HG02798 (cell line): ENCODE measurements around the gene TRMT2A.

Experiments used
- ATAC-seq: cut with Tn5 transposase; IDR thresholded peaks from one replicate; pipeline ENCODE4 v1.9.1; 2021; ENCODE audit warnings: mild to moderate bottlenecking; ENCODE audit not compliant: unreplicated experiment, poor library complexity

Gene TRMT2A

DNA sequence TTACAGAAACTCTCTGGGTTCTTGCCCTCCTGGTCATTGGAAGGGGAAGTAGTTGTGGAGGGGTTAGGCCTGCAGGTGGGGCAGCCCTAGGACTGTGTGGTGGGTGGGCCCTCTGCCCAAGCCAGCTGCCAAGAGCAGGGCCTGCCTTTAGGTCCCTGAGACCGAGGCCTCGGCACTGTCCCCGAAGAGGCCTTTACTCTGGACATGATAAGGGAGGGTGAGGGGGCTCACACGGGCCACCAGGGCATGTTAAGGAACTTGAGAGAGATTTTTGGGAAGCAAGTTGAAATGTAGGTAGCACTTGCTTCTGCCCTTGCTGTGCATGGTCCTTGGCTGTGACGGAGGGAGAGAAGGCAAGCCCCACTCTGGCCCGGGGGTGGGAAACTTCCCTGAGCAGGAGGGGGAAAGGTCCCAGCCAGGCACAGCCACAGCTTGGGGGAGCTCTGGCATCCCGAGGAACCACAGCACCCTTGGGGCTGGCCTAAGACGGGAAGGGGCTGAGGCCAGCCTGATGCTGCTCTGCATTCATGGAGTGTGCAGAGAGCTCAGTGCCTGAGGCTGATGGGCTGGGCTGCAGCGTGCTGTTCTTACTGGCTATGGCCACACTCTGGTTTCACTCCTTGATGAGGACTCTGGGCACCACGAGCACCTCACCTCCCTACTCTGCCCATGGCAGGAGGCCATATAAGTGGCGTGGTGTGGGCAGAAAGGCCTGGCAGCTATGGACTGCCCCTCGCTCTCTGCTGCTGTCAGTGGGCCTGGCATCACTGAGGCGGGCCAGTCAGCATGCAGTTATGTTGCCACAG, 8.9 kb downstream of the TRMT2A start:
- no peak for ATAC-seq

DNA sequence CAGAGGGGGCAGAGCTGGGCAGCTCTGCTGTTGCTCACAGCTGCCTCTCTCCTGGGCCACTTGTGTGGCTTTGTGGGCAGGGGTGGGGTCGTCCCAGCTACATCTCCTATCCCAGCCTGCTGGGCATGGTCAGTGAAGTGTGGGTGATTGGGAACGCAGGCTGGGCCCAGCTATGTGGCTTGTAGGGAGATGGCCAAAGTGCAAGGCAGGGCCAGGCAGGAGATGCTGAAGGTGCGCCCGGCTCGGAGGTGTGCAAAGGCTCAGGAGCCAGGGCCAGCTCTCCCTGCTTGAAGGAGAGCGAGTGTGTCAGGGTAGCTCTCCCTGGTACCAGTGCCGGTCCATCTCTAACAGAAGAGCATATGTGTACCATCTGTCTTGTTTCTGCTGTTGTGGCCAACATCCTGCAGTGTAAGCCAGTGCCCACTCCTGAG, 9.5 kb downstream of the TRMT2A start:
- ATAC-seq: no peak

DNA sequence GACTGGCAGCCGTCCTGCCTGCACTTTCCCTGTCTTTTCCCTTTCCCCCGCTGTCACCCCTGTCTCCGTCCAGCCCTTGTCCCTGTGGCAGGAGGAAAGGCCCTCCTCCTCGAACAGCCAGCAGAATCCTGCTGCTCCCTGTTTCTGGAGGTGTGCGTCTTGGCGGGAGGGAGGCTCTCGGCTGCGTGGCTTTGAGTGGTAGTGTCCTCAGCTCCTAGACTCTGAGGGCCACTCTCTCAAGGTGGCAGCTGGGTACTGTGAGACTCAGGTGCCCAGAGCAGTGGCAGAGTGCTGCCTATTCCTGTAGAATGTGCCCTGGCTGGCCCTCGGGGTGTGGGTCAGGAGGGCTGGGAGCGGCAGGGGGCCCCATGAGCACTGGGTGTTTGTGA, 10.2 kb downstream of the TRMT2A start:
- no peak for ATAC-seq

DNA sequence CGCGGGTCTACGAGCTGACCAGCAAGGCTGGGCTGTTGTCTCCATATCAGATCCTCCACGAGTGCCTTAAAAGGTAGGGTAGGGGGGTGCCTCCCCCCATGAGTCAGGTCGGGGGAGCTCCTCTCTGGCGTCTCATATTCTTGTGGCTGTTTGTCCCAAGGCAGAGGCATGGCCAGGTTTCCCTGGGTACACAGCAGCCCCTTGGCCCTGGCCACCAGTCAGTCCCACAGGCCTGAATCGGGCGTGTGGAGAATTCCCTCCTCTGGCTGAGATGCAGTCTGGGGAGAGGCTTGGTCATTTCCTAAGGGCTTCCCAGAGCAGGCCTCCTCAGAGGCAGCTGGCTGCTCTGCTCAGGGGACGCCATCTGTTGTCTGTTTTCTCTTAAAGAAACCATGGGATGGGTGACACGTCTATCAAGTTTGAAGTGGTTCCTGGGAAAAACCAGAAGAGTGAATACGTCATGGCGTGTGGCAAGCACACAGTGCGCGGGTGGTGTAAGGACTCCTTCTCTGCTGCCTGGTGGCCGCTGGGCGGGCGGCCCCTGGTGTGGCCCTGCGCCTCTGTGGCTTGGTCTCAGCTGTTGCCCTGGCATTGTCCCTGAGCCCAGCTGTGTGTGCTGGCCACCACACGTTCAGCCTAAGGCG, 10.7 kb downstream of the TRMT2A start:
- no peak for ATAC-seq

DNA sequence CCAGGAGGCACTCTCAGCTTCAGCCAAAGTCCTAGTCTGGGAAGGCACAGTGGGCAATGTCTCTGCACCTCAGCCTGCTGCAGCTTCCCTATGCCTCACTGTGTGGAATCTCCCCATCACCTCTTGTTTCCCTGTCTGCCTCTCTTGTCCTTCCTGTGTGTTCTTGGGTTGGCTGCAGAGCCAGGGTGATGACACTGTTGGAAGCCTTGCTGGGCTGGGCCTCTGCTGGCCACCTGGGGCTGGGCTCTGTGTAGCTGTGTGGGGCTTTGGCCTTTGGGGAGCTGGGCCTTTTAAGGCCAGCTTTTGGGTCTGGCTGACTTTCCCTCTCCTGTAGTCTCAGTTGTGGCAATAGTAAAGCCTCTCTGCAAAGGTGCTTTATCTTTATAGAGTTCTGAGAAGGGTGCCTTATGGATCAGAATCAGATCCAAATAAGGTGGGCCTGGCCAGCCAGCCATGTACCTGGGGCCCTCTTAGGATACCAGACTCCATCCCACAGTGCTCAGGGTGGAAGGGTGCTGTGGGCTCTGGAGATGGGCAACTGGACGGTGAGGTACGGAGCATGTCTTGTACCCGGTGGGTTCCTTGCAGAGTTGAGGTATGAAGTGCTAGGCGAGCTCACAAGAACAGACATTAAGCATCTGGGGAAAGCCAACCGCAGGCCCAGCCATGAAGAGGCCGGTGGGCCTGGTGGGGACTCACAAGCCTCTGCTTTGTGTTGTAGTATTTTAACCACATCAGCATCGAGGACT, 11.4 kb downstream of the TRMT2A start:
- ATAC-seq: no peak

DNA sequence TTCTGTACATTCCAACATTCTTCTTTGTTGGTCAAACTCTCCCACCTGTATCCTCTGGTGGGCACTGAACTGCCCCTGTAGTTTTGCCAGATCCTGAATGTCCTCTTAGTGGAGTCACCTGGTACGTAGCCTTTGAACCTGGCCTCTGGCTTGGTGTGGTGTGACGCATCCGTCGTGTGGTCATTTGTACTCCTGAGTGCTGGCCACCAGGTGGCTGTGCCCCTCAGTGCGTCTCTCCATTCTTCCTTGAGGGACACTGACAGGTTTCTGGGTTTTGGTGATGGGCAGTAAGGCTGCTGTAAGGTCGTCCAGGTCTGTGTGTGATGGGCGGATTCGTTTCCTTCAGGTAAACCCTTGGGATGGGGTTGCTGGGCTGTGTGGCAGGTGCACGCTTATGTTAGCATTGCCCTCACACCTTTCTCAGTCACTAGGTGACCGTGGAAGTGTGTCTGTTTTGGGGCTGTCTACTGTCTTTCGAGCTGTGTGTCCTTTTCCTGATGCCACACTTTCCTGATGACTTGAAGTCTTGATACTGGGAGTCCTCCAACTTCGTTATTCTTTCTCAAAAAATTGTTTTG, 14.7 kb downstream of the TRMT2A start:
- ATAC-seq: no peak

DNA sequence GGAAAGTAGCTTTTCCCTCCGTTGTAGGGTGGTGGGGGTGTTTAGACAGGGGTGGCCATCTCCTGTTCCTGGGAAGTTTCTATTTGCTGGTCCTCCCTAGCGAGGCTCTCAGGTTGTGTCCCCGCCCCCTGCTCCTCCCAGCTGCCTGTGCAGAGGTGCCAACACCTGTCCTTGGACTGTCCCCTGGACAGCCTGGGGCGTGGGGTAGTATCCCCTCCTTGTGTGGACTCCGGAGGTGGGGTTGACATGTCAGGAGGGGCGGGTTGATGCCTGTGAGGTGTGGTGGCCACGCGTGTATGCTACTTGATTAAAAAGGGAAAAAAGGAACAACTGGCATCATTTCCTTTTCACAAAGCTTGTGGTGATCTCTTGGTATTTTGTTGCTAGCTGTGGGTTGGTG, 15.4 kb downstream of the TRMT2A start:
- ATAC-seq: no peak

DNA sequence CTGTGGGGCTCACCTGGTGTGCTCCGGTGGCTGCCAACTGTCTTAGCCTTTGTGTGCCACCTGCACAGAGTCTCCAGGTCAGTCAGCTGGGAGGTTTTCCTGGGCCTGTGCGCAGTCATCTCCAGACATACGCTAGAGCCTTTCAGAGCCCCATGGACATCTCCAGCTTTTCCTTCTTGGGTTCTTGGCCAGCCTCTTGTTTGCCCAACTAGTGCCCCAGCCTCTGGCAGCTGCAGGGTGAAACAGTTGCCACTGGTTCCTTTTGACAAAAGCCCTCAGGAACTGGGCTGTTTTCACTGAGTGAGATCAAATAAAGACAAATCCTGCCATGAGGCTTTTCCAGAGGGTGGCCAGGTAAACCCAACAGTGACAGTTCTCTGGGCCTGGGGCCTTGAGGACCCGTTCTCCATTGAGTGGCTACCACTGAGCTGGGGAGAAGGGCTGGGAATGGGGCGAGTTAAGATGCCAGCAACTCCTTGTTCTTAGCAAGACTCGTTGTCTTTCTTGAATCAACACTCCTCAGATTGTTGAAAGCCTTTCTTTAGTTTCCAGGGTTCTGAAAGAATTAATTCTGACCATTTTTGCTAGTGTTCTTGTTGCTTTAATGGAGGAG, 17.8 kb downstream of the TRMT2A start:
- no peak for ATAC-seq

DNA sequence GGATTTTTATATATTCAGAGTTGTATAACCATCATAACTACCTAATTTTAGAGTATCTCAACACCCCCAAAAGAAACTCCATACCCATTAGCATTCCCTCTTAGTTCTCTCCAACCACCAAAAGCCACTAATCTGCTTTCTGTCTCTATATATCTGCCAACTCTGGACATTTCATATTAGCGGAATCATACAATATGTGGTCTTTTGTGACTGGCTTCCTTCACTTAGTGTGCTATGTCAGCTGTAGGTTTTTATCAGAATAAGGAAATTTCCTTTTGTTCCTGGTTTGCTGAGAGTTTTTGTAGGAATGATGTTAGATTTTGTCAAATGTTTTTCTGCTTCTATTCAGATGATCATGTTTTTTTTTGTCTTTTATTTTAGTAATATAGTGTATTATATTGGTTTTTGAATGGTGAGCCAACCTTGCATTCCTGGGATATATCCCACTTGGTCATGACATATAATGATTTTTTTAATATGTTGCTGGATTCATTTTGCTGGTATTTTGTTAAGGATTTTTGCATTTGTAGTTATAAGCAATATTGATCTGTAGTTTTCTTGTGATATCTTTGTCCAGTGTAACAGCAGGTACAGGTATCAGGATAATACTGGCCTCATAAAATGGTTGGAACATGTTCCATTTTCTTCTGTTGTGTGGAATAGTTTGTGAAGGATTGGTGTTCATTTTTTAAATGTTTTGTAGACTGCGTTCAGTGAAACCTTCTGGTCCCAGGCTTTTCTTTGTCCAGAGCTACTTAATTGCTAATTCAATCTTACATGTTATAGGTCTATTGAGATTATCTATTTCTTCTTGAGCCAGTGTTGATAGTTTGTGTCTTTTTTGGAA, 20.2 kb downstream of the TRMT2A start:
- ATAC-seq: no peak

DNA sequence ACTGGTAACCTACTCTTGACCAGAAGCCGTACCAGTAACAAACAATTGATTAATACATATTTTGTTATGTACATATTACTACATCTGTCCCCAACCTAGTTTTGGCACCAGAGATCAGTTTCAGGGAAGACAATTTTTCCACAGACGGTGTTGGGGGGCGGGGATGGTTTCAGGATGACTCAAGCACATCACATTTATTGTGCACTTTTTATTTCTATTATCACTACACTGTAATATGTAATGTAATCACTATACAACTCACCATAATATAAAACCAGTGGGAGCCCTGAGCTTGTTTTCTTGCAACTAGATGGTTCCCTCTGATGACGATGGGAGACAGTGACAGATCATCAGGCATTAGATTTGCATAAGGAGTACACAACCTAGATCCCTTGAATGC, 21.5 kb downstream of the TRMT2A start:
- no peak for ATAC-seq

DNA sequence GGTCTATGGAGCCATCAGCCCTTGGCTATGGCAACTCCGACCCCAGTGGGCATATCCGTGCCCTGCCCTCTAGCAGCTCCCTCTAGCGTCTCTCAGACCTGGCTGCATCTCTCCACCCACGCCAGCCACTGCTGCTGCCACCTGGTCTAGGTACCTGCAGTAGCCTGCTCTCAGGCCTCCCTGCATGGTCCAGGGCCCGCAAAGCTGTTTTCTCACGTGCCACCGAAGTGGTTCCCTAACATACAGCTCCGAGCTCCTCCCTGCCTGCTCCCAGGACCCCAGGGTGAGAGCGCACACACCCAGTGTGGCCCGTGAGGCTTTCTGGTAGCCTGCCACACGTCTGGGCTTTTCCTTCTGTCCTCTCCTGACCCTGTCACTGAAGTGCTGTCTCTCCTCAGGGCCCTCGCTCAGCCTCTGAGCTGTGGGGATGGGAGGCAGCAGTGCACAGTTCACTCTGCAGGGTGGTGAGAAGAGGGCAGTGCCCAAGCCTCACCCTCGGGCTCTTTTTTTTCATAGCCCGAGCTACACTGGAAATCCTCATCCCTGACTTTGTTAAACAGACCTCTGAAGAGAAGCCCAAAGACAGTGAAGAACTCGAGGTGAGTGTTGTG, 22.7 kb downstream of the TRMT2A start:
- no peak for ATAC-seq

DNA sequence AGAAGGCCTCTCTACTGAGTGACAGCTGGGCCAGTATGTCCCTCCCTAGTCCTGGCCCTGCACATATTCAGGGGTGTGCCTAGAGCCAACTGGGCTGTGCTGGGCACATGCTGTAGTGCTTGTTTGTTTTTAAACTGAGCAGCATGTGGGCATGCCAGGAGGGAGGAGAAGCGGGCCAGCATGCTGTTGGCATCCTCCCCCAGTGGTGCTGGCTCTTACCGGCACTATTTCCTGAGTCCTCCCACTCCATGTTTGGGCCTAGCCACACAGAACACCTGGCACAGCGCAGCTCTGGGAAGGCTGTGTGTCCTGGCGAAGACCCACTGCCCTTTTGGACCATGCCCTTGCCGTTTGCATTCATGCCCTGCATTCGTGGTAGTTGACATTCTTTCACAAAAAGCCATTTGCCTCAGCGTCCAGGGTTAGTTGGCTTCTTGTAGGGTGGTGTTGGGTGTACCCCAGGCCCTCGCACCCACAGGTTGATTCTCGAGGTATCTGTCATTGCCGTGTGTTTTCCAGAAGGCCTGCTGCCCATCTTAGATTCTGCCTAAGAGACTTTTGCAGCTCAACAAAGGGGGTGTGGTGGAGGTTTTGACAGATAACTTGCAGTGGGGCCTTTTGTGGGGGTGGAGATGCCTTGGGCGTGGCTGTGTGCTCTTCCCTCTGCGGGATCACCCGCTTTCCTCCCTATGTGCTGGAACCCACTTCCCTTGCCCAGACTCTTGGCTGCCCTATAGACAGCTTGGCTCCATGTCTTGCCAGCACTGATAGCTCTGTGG, 23.4 kb downstream of the TRMT2A start:
- ATAC-seq: no peak

DNA sequence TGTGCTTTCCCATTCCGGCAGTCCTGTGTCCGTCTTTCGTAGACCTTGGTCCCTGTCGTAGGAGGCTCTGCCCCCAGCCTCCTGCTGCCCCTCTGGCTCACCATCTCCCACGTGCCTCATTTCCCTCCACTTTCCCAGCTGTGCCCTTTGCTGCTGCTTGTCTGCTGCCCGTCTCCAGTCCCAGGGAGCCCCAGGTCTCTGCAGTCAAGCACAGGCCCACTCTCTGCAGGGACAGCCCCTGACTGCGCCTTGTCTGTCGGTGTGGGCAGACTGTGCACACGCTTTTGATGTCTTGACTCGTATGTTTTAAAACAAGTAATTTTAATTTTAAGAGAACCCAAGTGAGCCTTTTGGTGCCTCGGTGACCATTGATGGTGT, 24.6 kb downstream of the TRMT2A start:
- no peak for ATAC-seq

DNA sequence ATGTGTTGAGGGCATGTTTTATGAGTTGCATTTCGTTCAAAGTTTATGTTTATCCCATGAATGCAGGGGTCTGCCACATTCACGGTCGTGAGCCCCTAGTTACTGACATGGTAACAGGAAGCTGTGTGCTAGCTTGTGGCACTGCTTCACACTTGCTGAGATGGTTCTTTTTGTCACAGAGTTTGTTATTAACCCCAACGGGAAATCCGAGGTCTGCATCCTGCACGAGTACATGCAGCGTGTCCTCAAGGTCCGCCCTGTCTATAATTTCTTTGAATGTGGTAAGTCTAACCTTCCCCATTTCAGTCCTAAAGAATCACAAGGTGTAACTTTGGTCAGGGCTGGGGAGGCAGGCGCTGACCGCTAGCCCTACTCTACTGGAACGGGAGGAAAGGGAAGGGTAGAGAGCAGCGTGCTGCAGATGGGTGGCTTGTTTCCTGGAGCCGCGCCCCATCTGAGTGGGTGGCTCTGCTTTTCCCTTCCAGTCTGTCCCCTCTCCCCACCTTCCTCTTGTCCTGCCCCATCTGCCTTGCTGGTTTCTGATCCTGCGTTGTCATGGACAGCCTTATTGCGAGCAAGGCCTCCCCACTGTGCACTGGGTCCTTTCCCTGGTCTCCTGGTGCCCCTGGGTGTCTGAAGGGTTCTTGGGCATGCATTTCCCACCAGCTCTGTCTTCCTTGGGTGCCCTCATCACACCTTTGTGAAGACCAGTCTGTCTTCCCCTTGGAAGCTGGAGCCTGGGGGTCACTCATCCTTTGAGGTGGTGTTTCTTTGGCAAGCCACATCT, 25.1 kb downstream of the TRMT2A start:
- no peak for ATAC-seq

DNA sequence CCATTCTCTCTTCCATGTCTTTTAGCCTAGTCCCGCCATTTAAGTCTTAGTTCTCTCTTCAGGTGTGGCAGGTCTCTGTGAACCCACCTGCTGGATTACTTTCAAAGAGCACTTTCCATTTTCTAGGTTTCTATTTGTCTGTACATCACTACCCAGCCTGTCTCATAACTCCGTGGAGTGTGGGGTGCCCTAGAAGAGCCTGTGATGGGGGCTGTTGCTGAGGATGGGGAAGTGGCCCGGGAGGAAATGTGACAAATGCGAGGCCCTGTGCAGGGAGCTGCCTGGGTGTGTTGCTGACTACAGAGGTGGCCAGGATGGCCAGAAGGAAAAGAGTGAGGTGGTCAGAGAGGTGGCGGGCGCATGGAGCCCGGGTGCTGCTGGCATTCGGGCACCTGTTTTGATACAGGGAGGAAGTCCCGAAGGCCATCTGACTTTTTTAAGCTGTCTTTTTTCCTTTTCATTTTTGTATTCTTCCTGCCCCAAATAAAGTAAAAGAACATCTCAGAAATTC, 26.2 kb downstream of the TRMT2A start:
- no peak for ATAC-seq

DNA sequence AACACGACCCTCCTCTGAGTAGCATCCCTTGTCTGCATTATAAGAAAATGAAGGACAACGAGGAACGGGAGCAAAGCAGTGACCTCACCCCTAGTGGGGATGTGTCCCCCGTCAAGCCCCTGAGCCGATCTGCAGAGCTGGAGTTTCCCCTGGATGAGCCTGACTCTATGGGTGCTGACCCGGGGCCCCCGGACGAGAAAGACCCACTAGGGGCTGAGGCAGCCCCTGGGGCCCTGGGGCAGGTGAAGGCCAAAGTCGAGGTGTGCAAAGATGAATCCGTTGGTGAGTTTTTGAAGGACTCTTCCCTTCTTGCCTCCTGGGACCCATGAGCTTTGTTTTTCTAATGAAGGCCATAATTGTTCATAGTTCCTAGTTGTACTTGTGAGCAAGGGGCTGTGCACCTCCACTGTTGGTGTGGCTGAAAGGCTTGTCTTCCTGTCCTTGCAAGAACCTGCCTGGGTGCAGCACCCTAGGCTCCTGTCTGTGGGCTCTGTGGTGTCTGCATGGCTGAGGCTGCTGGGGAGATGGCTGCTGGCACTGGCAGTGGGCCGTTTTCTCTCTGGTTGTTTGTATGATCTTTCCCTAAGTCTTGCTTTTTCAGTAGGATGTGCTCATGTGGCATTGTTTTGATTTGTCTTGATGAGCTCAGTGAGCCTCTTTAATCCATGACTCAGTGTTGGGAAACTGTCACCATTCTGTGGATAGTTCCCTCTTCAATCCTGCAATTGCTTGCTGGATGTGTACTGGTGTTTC, 26.9 kb downstream of the TRMT2A start:
- no peak for ATAC-seq
